Measurements from ENCODE around the gene ARHGEF7. TPM values are rescaled to one million over a fixed set of nuclear protein-coding genes. Genes with fewer than 3 reads are reported as not detected.

The ARHGEF7 gene
- total RNA-seq, 1 donor from 2014 or later = 63.7 TPM

- Histone ChIP-seq H3K27ac (no peak overlapping the region), H3K9me3 (no peaks in the 10 kb centered on the region), H3K4me3 (no peak overlapping the region), H3K27me3 (ENCODE audit: low read depth) (no peaks in the 10 kb centered on the region), H3K4me1 (no peaks in the 10 kb centered on the region), H3K36me3 (no peaks in the 10 kb centered on the region)
- intact Hi-C loops (cut with DNase I) = no loop called here
- no peak for DNase-seq
- no peak for TF ChIP-seq CTCF (IDR thresholded peaks at IDR 0.05)
- no peak for ATAC-seq
Measured at GRCh38 chr13:111129465-111130115, 14.5 kb downstream of the ARHGEF7 start.

GRCh38 chr13:111130116-111130508, 15.0 kb downstream of the ARHGEF7 start:
- H3K4me3 ChIP-seq = no peak overlapping the region
- H3K27ac ChIP-seq = no peak overlapping the region
- intact Hi-C loops (cut with DNase I) = no loop called here
- no peak for DNase-seq
- H3K4me1 ChIP-seq = no peaks in the 10 kb centered on the region
- ATAC-seq = no peak
- H3K36me3 ChIP-seq = no peaks in the 10 kb centered on the region
- no peak for TF ChIP-seq CTCF (IDR thresholded peaks at IDR 0.05)
- H3K27me3 ChIP-seq (ENCODE audit: low read depth) = no peaks in the 10 kb centered on the region
- H3K9me3 ChIP-seq = no peaks in the 10 kb centered on the region

GRCh38 chr13:111131048-111131447, 15.9 kb downstream of the ARHGEF7 start:
- intact Hi-C loops (cut with DNase I) = no loop called here
- no peaks in the 10 kb centered on the region for H3K4me1 ChIP-seq
- H3K36me3 ChIP-seq = no peaks in the 10 kb centered on the region
- ATAC-seq = no peak
- no peak for DNase-seq
- no peak overlapping the region for H3K27ac ChIP-seq
- TF ChIP-seq CTCF (IDR thresholded peaks at IDR 0.05) = no peak
- H3K27me3 ChIP-seq (ENCODE audit: low read depth) = no peaks in the 10 kb centered on the region
- H3K9me3 ChIP-seq = no peaks in the 10 kb centered on the region
- no peak overlapping the region for H3K4me3 ChIP-seq

GRCh38 chr13:111131611-111132010, 16.5 kb downstream of the ARHGEF7 start:
- ATAC-seq (peak in 1 of 2 donors; percentile 25), DNase-seq (no peak)
- no peaks in the 10 kb centered on the region for H3K36me3 ChIP-seq
- H3K4me1 ChIP-seq = no peaks in the 10 kb centered on the region
- H3K4me3 ChIP-seq = no peak overlapping the region
- no peaks in the 10 kb centered on the region for H3K27me3 ChIP-seq (ENCODE audit: low read depth)
- intact Hi-C loops (cut with DNase I) = no loop called here
- H3K27ac ChIP-seq = no peak overlapping the region
- no peak for TF ChIP-seq CTCF (IDR thresholded peaks at IDR 0.05)
- H3K9me3 ChIP-seq = no peaks in the 10 kb centered on the region

- intact Hi-C loops (cut with DNase I) = no loop called here
- no peak for ATAC-seq
Measured at GRCh38 chr13:111132948-111133347, 17.8 kb downstream of the ARHGEF7 start.

More at GRCh38 chr13:111132948-111133347, 17.8 kb downstream of the ARHGEF7 start:
- no peak for DNase-seq
- H3K4me3 ChIP-seq = no peak overlapping the region
- no peaks in the 10 kb centered on the region for H3K4me1 ChIP-seq
- H3K27ac ChIP-seq = no peak overlapping the region
- H3K36me3 ChIP-seq = no peaks in the 10 kb centered on the region
- no peaks in the 10 kb centered on the region for H3K9me3 ChIP-seq
- TF ChIP-seq CTCF (IDR thresholded peaks at IDR 0.05) = no peak
- H3K27me3 ChIP-seq (ENCODE audit: low read depth) = no peaks in the 10 kb centered on the region

All from lower lobe of right lung (tissue), 2 donors.